A673 (cell line): Measurements from ENCODE around the gene AARS1. TPM values are rescaled to one million over a fixed set of nuclear protein-coding genes. Genes with fewer than 3 reads are reported as not detected.
"Not testable (repeated sequence)": the region's sequence is repeated elsewhere in the genome, so short reads cannot be mapped to it uniquely, and the experiment has no call there.

ENCODE experiments used
- BruUV-seq: library from RNA; stranded (reverse); fragments of 400-500 nt; replicated peaks from 2 replicates; lab custom pipeline; 2021; lab: Mats Ljungman, UMichigan
- CTCF ChIA-PET: fragments of 300-600 bp; sonication (Branson Sonifier 250); formaldehyde crosslinking; loops from one replicate; lab custom pipeline; 2022; ENCODE audit warnings: antibody characterized with exemption; lab: Charles Lee
- POLR2A ChIA-PET: fragments of 300-600 bp; sonication (Branson Sonifier 250); formaldehyde crosslinking; loops from one replicate; lab custom pipeline; 2022; ENCODE audit warnings: antibody characterized with exemption; ENCODE audit not compliant: low non-redundant PET; lab: Charles Lee
- DNase-seq: peaks from one replicate; pipeline ENCODE4 v3.0.0-alpha.2; 2015; ENCODE audit warnings: low spot score
- H3K27ac ChIP-seq: fragments of 200-600 bp; sonication (generic); 2 replicates; pipeline ENCODE4 v1.5.1; 2016; ENCODE audit warnings: mixed run types, low read depth, mild to moderate bottlenecking, mixed read lengths, antibody characterized with exemption, low read length; ENCODE audit not compliant: poor library complexity, severe bottlenecking
- H3K27me3 ChIP-seq: fragments of 200-600 bp; sonication (generic); replicated peaks from 2 replicates; pipeline ENCODE4 v1.6.1; 2017; ENCODE audit warnings: mixed run types, low read depth, mild to moderate bottlenecking, mixed read lengths, antibody characterized with exemption, low read length; ENCODE audit not compliant: insufficient read depth, poor library complexity
- H3K36me3 ChIP-seq: fragments of 200-600 bp; sonication (generic); 2 replicates; pipeline ENCODE4 v1.6.1; 2016; ENCODE audit warnings: mixed run types, mild to moderate bottlenecking, mixed read lengths, antibody characterized with exemption, low read length; ENCODE audit not compliant: insufficient read depth, poor library complexity, severe bottlenecking
- H3K4me1 ChIP-seq: fragments of 200-600 bp; sonication (generic); 2 replicates; pipeline ENCODE4 v1.6.1; 2017; ENCODE audit warnings: mixed run types, mild to moderate bottlenecking, mixed read lengths, antibody characterized with exemption, low read length; ENCODE audit not compliant: insufficient read depth, poor library complexity, severe bottlenecking
- H3K4me3 ChIP-seq: fragments of 200-600 bp; sonication (generic); 2 replicates; pipeline ENCODE4 v1.5.1; 2016; ENCODE audit warnings: low read depth, mixed run types, mild to moderate bottlenecking, mixed read lengths, low read length; ENCODE audit not compliant: poor library complexity, severe bottlenecking
- H3K9me3 ChIP-seq: fragments of 200-600 bp; sonication (generic); 2 replicates; pipeline ENCODE4 v1.6.1; 2016; ENCODE audit warnings: mixed run types, low read depth, mild to moderate bottlenecking, mixed read lengths, antibody characterized with exemption, low read length; ENCODE audit not compliant: poor library complexity, severe bottlenecking
- intact Hi-C: fragments of 100-400 bp; cut with micrococcal nuclease; formaldehyde crosslinking; loops from one replicate; pipeline ENCODE4 v1.10.0; 2022; ENCODE audit not compliant: unreplicated experiment
- total RNA-seq: library from RNA; stranded (reverse); gene quantifications from 2 replicates; pipeline ENCODE4 v1.2.3, GENCODE V29; 2021

The AARS1 gene
- total RNA-seq, 1 experiment from 2014 or later, result 234 TPM

DNA sequence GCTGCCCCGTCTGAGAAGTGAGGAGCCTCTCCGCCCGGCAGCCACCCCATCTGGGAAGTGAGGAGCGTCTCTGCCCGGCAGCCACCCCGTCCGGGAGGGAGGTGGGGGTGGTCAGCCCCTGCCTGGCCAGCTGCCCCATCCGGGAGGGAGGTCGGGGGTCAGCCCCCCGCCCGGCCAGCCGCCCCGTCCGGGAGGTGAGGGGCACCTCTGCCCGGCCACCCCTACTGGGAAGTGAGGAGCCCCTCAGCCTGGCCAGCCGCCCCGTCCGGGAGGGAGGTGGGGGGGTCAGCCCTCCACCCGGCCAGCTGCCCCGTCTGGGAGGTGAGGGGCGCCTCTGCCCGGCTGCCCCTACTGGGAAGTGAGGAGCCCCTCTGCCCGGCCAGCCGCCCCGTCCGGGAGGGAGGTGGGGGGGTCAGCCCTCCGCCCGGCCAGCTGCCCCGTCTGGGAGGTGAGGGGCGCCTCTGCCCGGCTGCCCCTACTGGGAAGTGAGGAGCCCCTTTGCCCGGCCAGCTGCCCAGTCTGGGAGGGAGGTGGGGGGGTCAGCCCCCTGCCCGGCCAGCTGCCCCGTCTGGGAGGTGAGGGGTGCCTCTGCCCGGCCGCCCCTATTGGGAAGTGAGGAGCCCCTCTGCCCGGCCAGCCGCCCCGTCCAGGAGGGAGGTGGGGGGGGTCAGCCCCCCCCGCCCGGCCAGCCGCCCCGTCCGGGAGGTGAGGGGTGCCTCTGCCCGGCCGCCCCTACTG, 84.5 kb downstream of the AARS1 start:
- H3K27me3 ChIP-seq, BruUV-seq, H3K4me3 ChIP-seq, POLR2A ChIA-PET, H3K27ac ChIP-seq, H3K4me1 ChIP-seq, DNase-seq, H3K36me3 ChIP-seq, H3K9me3 ChIP-seq, intact Hi-C loops, CTCF ChIA-PET: not testable (repeated sequence)

GRCh38 chr16:70204010-70204409, 85.3 kb downstream of the AARS1 start:
- intact Hi-C loops, H3K27ac ChIP-seq, H3K4me1 ChIP-seq, CTCF ChIA-PET, DNase-seq, POLR2A ChIA-PET, H3K27me3 ChIP-seq, H3K4me3 ChIP-seq, H3K36me3 ChIP-seq, BruUV-seq, H3K9me3 ChIP-seq: not testable (repeated sequence)

GRCh38 chr16:70203508-70203907, 85.8 kb downstream of the AARS1 start:
- DNase-seq, intact Hi-C loops, H3K27ac ChIP-seq, H3K4me3 ChIP-seq, BruUV-seq, H3K27me3 ChIP-seq, H3K9me3 ChIP-seq, POLR2A ChIA-PET, H3K36me3 ChIP-seq, CTCF ChIA-PET, H3K4me1 ChIP-seq: not testable (repeated sequence)

Other genes starting within 250 kb of the AARS1 start
- 35.2 and 39.8 TPM in 2 replicates for gene PDPR, start 175.2 kb downstream of the AARS1 start, total RNA-seq
- 8.9 and 11.6 TPM in 2 replicates for gene CLEC18C, start 115.7 kb downstream of the AARS1 start, total RNA-seq
- 39.6 and 40.4 TPM in 2 replicates for gene EXOSC6, start 37.6 kb downstream of the AARS1 start, total RNA-seq
- 37.6 and 41.8 TPM in 2 replicates for gene DDX19B, start 9.7 kb upstream of the AARS1 start, total RNA-seq
- gene DDX19A, start 57.4 kb upstream of the AARS1 start, total RNA-seq, result 56.7 and 65.5 TPM in 2 replicates
- gene ST3GAL2, start 149.6 kb upstream of the AARS1 start, total RNA-seq, result 26.5 and 29.0 TPM in 2 replicates
- 11.2 and 14.8 TPM in 2 replicates for gene FCSK, start 165.1 kb upstream of the AARS1 start, total RNA-seq
- gene COG4, start 234.0 kb upstream of the AARS1 start, total RNA-seq, result 68.6 and 82.4 TPM in 2 replicates
- gene SF3B3, start 234.3 kb upstream of the AARS1 start, total RNA-seq, result 518 and 571 TPM in 2 replicates